Activated naive CD8-positive, alpha-beta T cell (primary cell): ENCODE measurements around the gene LZTR1.
"Not testable (repeated sequence)": the region's sequence is repeated elsewhere in the genome, so short reads cannot be mapped to it uniquely, and the experiment has no call there.

Experiments
- H3K27ac Mint-ChIP-seq: one replicate; pipeline ENCODE4 v1.8.0; 2021; ENCODE audit warnings: mixed read lengths
- H3K27me3 Mint-ChIP-seq: one replicate; pipeline ENCODE4 v1.8.0; 2021; ENCODE audit warnings: mixed read lengths
- H3K36me3 Mint-ChIP-seq: one replicate; pipeline ENCODE4 v1.8.0; 2021; ENCODE audit warnings: mixed read lengths
- H3K4me1 Mint-ChIP-seq: one replicate; pipeline ENCODE4 v1.8.0; 2021; ENCODE audit warnings: low read depth, mixed read lengths
- H3K4me3 Mint-ChIP-seq: one replicate; pipeline ENCODE4 v1.8.0; 2021; ENCODE audit warnings: mild to moderate bottlenecking, mixed read lengths
- H3K9me3 Mint-ChIP-seq: one replicate; pipeline ENCODE4 v1.8.0; 2021; ENCODE audit warnings: low read depth, mixed read lengths

Gene LZTR1

GRCh38 chr22:21000987-21001600 lies 19.0 kb downstream of the LZTR1 start:
- Mint-ChIP-seq H3K27ac (peak overlapping the region; percentile 99), H3K9me3 (no peaks in the 10 kb centered on the region), H3K36me3 (no peaks in the 10 kb centered on the region), H3K4me1 (peaks cover 22% of the 10 kb centered on the region), H3K27me3 (no peaks in the 10 kb centered on the region), H3K4me3 (peak overlapping the region; percentile 97)

- Mint-ChIP-seq H3K27me3 (no peaks in the 10 kb centered on the region), H3K4me1 (peaks cover 22% of the 10 kb centered on the region), H3K27ac (peak within 1 kb of the TSS; percentile 99), H3K4me3 (peak within 1 kb of the TSS; percentile 97), H3K36me3 (no peaks in the 10 kb centered on the region), H3K9me3 (no peaks in the 10 kb centered on the region)
Measured at GRCh38 chr22:21001601-21002325, 19.7 kb downstream of the LZTR1 start, which contains the start of gene THAP7. THAP7 (minus strand) TSS chr22:21002118; CDS start chr22:21001911, 207 bp downstream.

- Mint-ChIP-seq H3K36me3 (no peaks in the 10 kb centered on the region), H3K27ac (peak overlapping the region; percentile 22), H3K27me3 (no peaks in the 10 kb centered on the region), H3K9me3 (no peaks in the 10 kb centered on the region), H3K4me3 (peak overlapping the region; percentile 97), H3K4me1 (peaks cover 22% of the 10 kb centered on the region)
Measured at GRCh38 chr22:21003782-21004181, 21.7 kb downstream of the LZTR1 start.

GRCh38 chr22:21009208-21009607 lies 27.1 kb downstream of the LZTR1 start:
- not testable (repeated sequence) for H3K27ac Mint-ChIP-seq, H3K9me3 Mint-ChIP-seq, H3K27me3 Mint-ChIP-seq, H3K4me1 Mint-ChIP-seq, H3K4me3 Mint-ChIP-seq, H3K36me3 Mint-ChIP-seq

GRCh38 chr22:21009638-21010425 lies 27.7 kb downstream of the LZTR1 start:
- Mint-ChIP-seq H3K36me3 (no peaks in the 10 kb centered on the region), H3K27me3 (no peaks in the 10 kb centered on the region), H3K27ac (no peak overlapping the region), H3K4me3 (no peak overlapping the region), H3K9me3 (no peaks in the 10 kb centered on the region), H3K4me1 (peaks cover 12% of the 10 kb centered on the region)

- Mint-ChIP-seq H3K4me3 (no peak overlapping the region), H3K27ac (no peak overlapping the region), H3K36me3 (no peaks in the 10 kb centered on the region), H3K4me1 (peaks cover 18% of the 10 kb centered on the region), H3K27me3 (no peaks in the 10 kb centered on the region), H3K9me3 (no peaks in the 10 kb centered on the region)
Measured at GRCh38 chr22:21010426-21011113, 28.5 kb downstream of the LZTR1 start.

- Mint-ChIP-seq H3K9me3 (no peaks in the 10 kb centered on the region), H3K27ac (no peak overlapping the region), H3K4me3 (peak overlapping the region; percentile 80), H3K36me3 (no peaks in the 10 kb centered on the region), H3K27me3 (no peaks in the 10 kb centered on the region), H3K4me1 (peaks cover 26% of the 10 kb centered on the region)
Measured at GRCh38 chr22:21012446-21013407, 30.6 kb downstream of the LZTR1 start.

GRCh38 chr22:21013657-21014201 lies 31.6 kb downstream of the LZTR1 start:
- H3K36me3 Mint-ChIP-seq = no peaks in the 10 kb centered on the region

GRCh38 chr22:21014202-21014725 lies 32.2 kb downstream of the LZTR1 start:
- peaks cover 26% of the 10 kb centered on the region for H3K4me1 Mint-ChIP-seq
- H3K27me3 Mint-ChIP-seq = no peaks in the 10 kb centered on the region
- no peaks in the 10 kb centered on the region for H3K9me3 Mint-ChIP-seq
- H3K4me3 Mint-ChIP-seq = peak overlapping the region; percentile 90
- H3K36me3 Mint-ChIP-seq = no peaks in the 10 kb centered on the region
- peak overlapping the region; percentile 66 for H3K27ac Mint-ChIP-seq

More at GRCh38 chr22:21013657-21014201, 31.6 kb downstream of the LZTR1 start:
- H3K27me3 Mint-ChIP-seq = no peaks in the 10 kb centered on the region
- peak overlapping the region; percentile 66 for H3K27ac Mint-ChIP-seq
- peaks cover 26% of the 10 kb centered on the region for H3K4me1 Mint-ChIP-seq
- no peaks in the 10 kb centered on the region for H3K9me3 Mint-ChIP-seq
- H3K4me3 Mint-ChIP-seq = peak overlapping the region; percentile 90

GRCh38 chr22:21014726-21015465 lies 32.8 kb downstream of the LZTR1 start, which contains the start of gene P2RX6:
P2RX6 (plus strand) TSS chr22:21015165; CDS start chr22:21015175, 10 bp downstream.
- Mint-ChIP-seq H3K36me3 (no peaks in the 10 kb centered on the region), H3K4me3 (peak within 1 kb of the TSS; percentile 90), H3K4me1 (peaks cover 26% of the 10 kb centered on the region), H3K27me3 (no peaks in the 10 kb centered on the region), H3K9me3 (no peaks in the 10 kb centered on the region), H3K27ac (peak within 1 kb of the TSS; percentile 66)

- H3K36me3 Mint-ChIP-seq = no peaks in the 10 kb centered on the region
- H3K4me1 Mint-ChIP-seq = peaks cover 26% of the 10 kb centered on the region
- no peak overlapping the region for H3K27ac Mint-ChIP-seq
- no peaks in the 10 kb centered on the region for H3K9me3 Mint-ChIP-seq
- H3K4me3 Mint-ChIP-seq = no peak overlapping the region
- no peaks in the 10 kb centered on the region for H3K27me3 Mint-ChIP-seq
Measured at GRCh38 chr22:21015466-21016006, 33.4 kb downstream of the LZTR1 start.

- Mint-ChIP-seq H3K36me3 (no peaks in the 10 kb centered on the region), H3K4me1 (peaks cover 26% of the 10 kb centered on the region), H3K4me3 (no peak overlapping the region), H3K9me3 (no peaks in the 10 kb centered on the region), H3K27ac (no peak overlapping the region), H3K27me3 (no peaks in the 10 kb centered on the region)
Measured at GRCh38 chr22:21016644-21017420, 34.7 kb downstream of the LZTR1 start.
